Epithelial cell of esophagus (primary cell): ENCODE results near the gene ACBD7.

Experiments
- DNase-seq: peaks from one replicate; pipeline ENCODE4 v3.0.0; 2010; ENCODE audit warnings: low read depth
- H3K4me3 ChIP-seq: 2 replicates; pipeline ENCODE4 v1.5.1; 2011; ENCODE audit warnings: mild to moderate bottlenecking, low read length, control low read depth
- TF ChIP-seq, protein P1 (sequence below): IDR thresholded peaks from 2 replicates; pipeline ENCODE4 v1.5.1; 2011; ENCODE audit warnings: low read depth, mild to moderate bottlenecking, low read length, control low read depth, inconsistent platforms; ENCODE audit not compliant: insufficient read depth; ENCODE audit errors: missing control alignments

ACBD7 gene

GRCh38 chr10:15124190-15124589 is 35.6 kb upstream of the ACBD7 start:
- no peak overlapping the region for H3K4me3 ChIP-seq
- DNase-seq, result no peak
- TF ChIP-seq, protein P1, sequence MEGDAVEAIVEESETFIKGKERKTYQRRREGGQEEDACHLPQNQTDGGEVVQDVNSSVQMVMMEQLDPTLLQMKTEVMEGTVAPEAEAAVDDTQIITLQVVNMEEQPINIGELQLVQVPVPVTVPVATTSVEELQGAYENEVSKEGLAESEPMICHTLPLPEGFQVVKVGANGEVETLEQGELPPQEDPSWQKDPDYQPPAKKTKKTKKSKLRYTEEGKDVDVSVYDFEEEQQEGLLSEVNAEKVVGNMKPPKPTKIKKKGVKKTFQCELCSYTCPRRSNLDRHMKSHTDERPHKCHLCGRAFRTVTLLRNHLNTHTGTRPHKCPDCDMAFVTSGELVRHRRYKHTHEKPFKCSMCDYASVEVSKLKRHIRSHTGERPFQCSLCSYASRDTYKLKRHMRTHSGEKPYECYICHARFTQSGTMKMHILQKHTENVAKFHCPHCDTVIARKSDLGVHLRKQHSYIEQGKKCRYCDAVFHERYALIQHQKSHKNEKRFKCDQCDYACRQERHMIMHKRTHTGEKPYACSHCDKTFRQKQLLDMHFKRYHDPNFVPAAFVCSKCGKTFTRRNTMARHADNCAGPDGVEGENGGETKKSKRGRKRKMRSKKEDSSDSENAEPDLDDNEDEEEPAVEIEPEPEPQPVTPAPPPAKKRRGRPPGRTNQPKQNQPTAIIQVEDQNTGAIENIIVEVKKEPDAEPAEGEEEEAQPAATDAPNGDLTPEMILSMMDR, result no peak

- DNase-seq, result peak; percentile 93
- no peak overlapping the region for H3K4me3 ChIP-seq
- TF ChIP-seq, protein P1, result no peak
These were observed 35.2 kb upstream of the ACBD7 start for GRCh38 chr10:15123749-15124184.

DNA sequence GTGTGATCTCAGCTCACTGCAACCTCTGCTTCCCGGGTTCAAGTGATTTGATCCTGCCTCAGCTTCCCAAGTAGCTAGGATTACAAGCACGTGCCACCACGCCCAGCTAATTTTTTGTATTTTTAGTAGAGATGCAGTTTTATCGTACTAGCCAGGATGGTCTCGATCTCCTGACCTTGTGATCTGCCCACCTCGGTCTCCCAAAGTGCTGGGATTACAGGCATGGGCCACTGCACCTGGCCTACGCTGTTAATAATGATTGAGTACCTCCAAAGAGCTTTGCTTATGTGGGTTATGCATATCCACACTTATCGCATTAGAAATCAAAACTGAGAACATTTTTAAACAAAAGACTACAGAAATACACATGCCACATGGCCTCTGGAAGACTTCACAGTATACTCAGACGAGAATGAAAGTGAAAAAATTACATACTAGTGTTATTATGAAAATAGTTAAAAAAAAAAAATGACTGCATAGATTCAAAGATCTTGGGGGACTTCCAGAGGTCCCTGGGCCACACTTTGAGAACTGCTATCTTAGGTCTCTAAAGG is 34.0 kb upstream of the ACBD7 start:
- DNase-seq, result no peak
- H3K4me3 ChIP-seq, result no peak overlapping the region
- TF ChIP-seq, protein P1, result no peak

DNA sequence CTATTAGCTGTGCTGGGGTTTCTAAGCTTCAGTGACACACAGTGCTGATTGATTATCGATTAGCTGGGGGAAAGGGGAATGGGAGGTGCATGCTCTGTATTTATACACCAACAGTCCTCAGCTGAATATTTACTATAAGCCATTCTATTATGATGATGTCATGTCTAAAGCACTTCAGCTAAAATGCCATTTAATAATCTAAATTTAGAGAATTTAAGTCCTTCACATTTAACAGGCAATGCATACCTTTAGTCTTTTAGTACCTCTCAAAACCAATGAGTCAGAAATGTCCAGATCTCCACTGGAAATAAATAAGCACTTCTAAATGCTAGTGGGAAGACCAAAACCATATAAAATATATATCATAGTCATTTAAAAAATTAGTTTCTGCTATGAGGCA is 33.1 kb upstream of the ACBD7 start:
- no peak for DNase-seq
- TF ChIP-seq, protein P1, result no peak
- H3K4me3 ChIP-seq, result no peak overlapping the region

DNA sequence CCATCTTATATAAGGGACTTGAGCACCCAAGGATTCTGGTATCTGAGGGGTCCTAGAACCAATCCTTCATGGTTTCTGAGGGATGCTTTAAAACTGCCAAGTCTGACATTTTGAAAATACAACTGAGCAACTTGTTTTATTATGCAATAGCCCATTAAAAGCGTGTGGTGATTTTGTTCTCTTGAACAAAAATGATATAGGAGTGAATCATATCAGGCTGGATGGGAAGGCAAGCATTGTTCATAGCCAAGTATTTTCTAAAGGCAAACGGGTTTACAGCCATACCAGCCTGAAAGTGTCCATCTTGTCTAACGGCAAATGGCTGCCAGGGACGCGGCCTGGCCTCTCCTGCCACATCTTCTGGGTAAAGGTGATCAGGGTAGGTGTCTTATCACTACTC is 31.9 kb upstream of the ACBD7 start:
- peak; percentile 85 for DNase-seq
- TF ChIP-seq, protein P1, result no peak
- no peak overlapping the region for H3K4me3 ChIP-seq

- DNase-seq, result no peak
- TF ChIP-seq, protein P1, result no peak
These were observed 30.0 kb upstream of the ACBD7 start for GRCh38 chr10:15118615-15119014.

GRCh38 chr10:15116225-15116624 is 27.6 kb upstream of the ACBD7 start:
- no peak for DNase-seq
- no peak overlapping the region for H3K4me3 ChIP-seq
- TF ChIP-seq, protein P1, result no peak

More at GRCh38 chr10:15118615-15119014, 30.0 kb upstream of the ACBD7 start:
- H3K4me3 ChIP-seq, result no peak overlapping the region
